Fibroblast of lung (primary cell): ENCODE results near the gene MTARC1. TPM values are rescaled to one million over a fixed set of nuclear protein-coding genes. Genes with fewer than 3 reads are reported as not detected.
A peak's percentile ranks its signal among the peaks of the same experiment; 100 is the strongest.

Experiments used
- DNase-seq, 2 donors: peaks; one replicate each; pipeline versions ENCODE4 v3.0.0 to v3.0.0-alpha.2; 2010; ENCODE audit warnings: low read depth in 2 of 2
- H2AFZ ChIP-seq: 2 replicates; pipeline ENCODE4 v1.5.1; 2012; ENCODE audit warnings: low read length, control low read depth, inconsistent platforms
- H3K27ac ChIP-seq: 2 replicates; pipeline ENCODE4 v1.5.1; 2011; ENCODE audit warnings: low read length, control low read depth; ENCODE audit not compliant: insufficient read depth
- H3K27me3 ChIP-seq: 2 replicates; pipeline ENCODE4 v1.5.1; 2011; ENCODE audit warnings: mild to moderate bottlenecking, low read length; ENCODE audit not compliant: control insufficient read depth, insufficient read depth
- H3K36me3 ChIP-seq: 2 replicates; pipeline ENCODE4 v1.5.1; 2011; ENCODE audit warnings: low read length; ENCODE audit not compliant: control insufficient read depth, insufficient read depth
- H3K4me1 ChIP-seq: 2 replicates; pipeline ENCODE4 v1.5.1; 2011; ENCODE audit warnings: low read length; ENCODE audit not compliant: control insufficient read depth, insufficient read depth; ENCODE audit errors: extremely low read depth
- H3K4me2 ChIP-seq: 2 replicates; pipeline ENCODE4 v1.5.1; 2011; ENCODE audit warnings: low read length, control low read depth; ENCODE audit not compliant: insufficient read depth; ENCODE audit errors: extremely low read depth
- H3K4me3 ChIP-seq, 4 experiments: fragments of 200-600 bp in 1 of 4; sonication (generic) in 1 of 4; replicated peaks in 1 of 4; 2 replicates each; pipeline ENCODE4 v1.5.1; 2011 to 2016; ENCODE audit warnings: low read length in 4 of 4, low read depth in 3 of 4, mild to moderate bottlenecking in 3 of 4, control low read depth in 2 of 4, inconsistent platforms in 1 of 4, mixed read lengths in 1 of 4; ENCODE audit not compliant: insufficient read depth in 1 of 4; ENCODE audit errors: control extremely low read depth in 1 of 4
- H3K79me2 ChIP-seq: 2 replicates; pipeline ENCODE4 v1.5.1; 2012; ENCODE audit warnings: mild to moderate bottlenecking, low read length, inconsistent platforms; ENCODE audit not compliant: control insufficient read depth, insufficient read depth
- H3K9ac ChIP-seq: 2 replicates; pipeline ENCODE4 v1.5.1; 2011; ENCODE audit warnings: mild to moderate bottlenecking, low read length, control low read depth; ENCODE audit not compliant: insufficient read depth
- H3K9me3 ChIP-seq: 2 replicates; pipeline ENCODE4 v1.5.1; 2012; ENCODE audit warnings: low read depth, low read length; ENCODE audit not compliant: control insufficient read depth, insufficient read depth
- H4K20me1 ChIP-seq: 2 replicates; pipeline ENCODE4 v1.5.1; 2011; ENCODE audit warnings: low read length; ENCODE audit not compliant: control insufficient read depth, insufficient read depth; ENCODE audit errors: extremely low read depth
- CTCF ChIP-seq, 2 donors: IDR thresholded peaks in 1 of 2; conservative IDR thresholded peaks in 1 of 2; 1 replicate in 1 of 2; 2 replicates in 1 of 2; pipeline ENCODE4 v1.5.1; 2011 to 2012; ENCODE audit warnings: low read length in 2 of 2, control low read depth in 1 of 2, inconsistent platforms in 1 of 2, low read depth in 1 of 2, mild to moderate bottlenecking in 1 of 2
- EZH2 ChIP-seq: IDR thresholded peaks from 2 replicates; pipeline ENCODE4 v1.5.1; 2012; ENCODE audit warnings: low read length, control low read depth, mild to moderate bottlenecking; ENCODE audit errors: missing control alignments
- polyA plus RNA-seq, 2 donors: library from polyadenylated mRNA; depleted of rRNA in 1 of 2; stranded (reverse) in 1 of 2; unstranded in 1 of 2; fragments of >200 nt; gene quantifications; 2 replicates each; pipeline ENCODE4 v1.2.1, GENCODE V29; 2011 to 2012; ENCODE audit warnings: missing spikeins in 1 of 2
- total RNA-seq: library from RNA; depleted of rRNA; stranded (reverse); fragments of >200 nt; gene quantifications from 2 replicates; pipeline ENCODE4 v1.2.1, GENCODE V29; 2014

The MTARC1 gene
- total and polyA plus RNA-seq, 2 donors (not counting 1 experiment from before 2014, with no cell fraction given): 1.8 to 9.6 TPM

GRCh38 chr1:220772846-220773245, 13.9 kb upstream of the MTARC1 start:
- no peaks in the 10 kb centered on the region for H3K9me3 ChIP-seq

GRCh38 chr1:220775240-220775853, 11.4 kb upstream of the MTARC1 start:
- H2AFZ ChIP-seq: no peak overlapping the region
- no peaks in the 10 kb centered on the region for H3K36me3 ChIP-seq
- no peaks in the 10 kb centered on the region for H3K27me3 ChIP-seq
- TF ChIP-seq CTCF (conservative IDR thresholded peaks at IDR 0.05 in 1 of 2, IDR thresholded peaks at IDR 0.05 in 1 of 2; ENCODE audit: low read depth in 1 of 2, low read length in 2 of 2) (peak; percentile 72 to 80), EZH2 (no peak)
- H4K20me1 ChIP-seq: no peaks in the 10 kb centered on the region
- no peak overlapping the region for H3K9ac ChIP-seq
- DNase-seq: peak in 1 of 2 donors; percentile 38
- no peak overlapping the region for H3K4me2 ChIP-seq
- no peaks in the 10 kb centered on the region for H3K9me3 ChIP-seq
- H3K4me1 ChIP-seq: no peaks in the 10 kb centered on the region
- H3K4me3 ChIP-seq: no peak overlapping the region
- H3K27ac ChIP-seq: no peak overlapping the region
- no peaks in the 10 kb centered on the region for H3K79me2 ChIP-seq

More at GRCh38 chr1:220772846-220773245, 13.9 kb upstream of the MTARC1 start:
- no peak for TF ChIP-seq CTCF (conservative IDR thresholded peaks at IDR 0.05 in 1 of 2, IDR thresholded peaks at IDR 0.05 in 1 of 2; ENCODE audit: low read depth in 1 of 2, low read length in 2 of 2)
- TF ChIP-seq EZH2: no peak
- H3K9ac ChIP-seq: no peak overlapping the region
- no peak overlapping the region for H2AFZ ChIP-seq
- no peaks in the 10 kb centered on the region for H3K79me2 ChIP-seq
- H3K4me1 ChIP-seq: peaks cover 2% of the 10 kb centered on the region
- H3K4me2 ChIP-seq: no peak overlapping the region
- H3K4me3 ChIP-seq: no peak overlapping the region
- no peaks in the 10 kb centered on the region for H4K20me1 ChIP-seq
- no peaks in the 10 kb centered on the region for H3K27me3 ChIP-seq
- no peaks in the 10 kb centered on the region for H3K36me3 ChIP-seq
- DNase-seq: no peak
- H3K27ac ChIP-seq: no peak overlapping the region

- Histone ChIP-seq H3K4me1 (no peaks in the 10 kb centered on the region), H3K27ac (no peak overlapping the region), H3K27me3 (no peaks in the 10 kb centered on the region), H2AFZ (no peak overlapping the region), H4K20me1 (no peaks in the 10 kb centered on the region), H3K9me3 (no peaks in the 10 kb centered on the region), H3K4me3 (no peak overlapping the region), H3K79me2 (no peaks in the 10 kb centered on the region), H3K9ac (no peak overlapping the region), H3K4me2 (no peak overlapping the region), H3K36me3 (no peaks in the 10 kb centered on the region)
- no peak for TF ChIP-seq EZH2
- no peak for TF ChIP-seq CTCF (conservative IDR thresholded peaks at IDR 0.05 in 1 of 2, IDR thresholded peaks at IDR 0.05 in 1 of 2; ENCODE audit: low read depth in 1 of 2, low read length in 2 of 2)
- DNase-seq: no peak
Observed at GRCh38 chr1:220776254-220776653, 10.5 kb upstream of the MTARC1 start.
